Lower leg skin (tissue), 4 donors: ENCODE measurements around the gene PDZD8. TPM values are rescaled to one million over a fixed set of nuclear protein-coding genes. Genes with fewer than 3 reads are reported as not detected.

Experiments used
- DNase-seq, 2 donors: peaks; one replicate each; pipeline ENCODE4 v3.0.0-alpha.2; 2019; ENCODE audit warnings: low spot score in 2 of 2
- H3K4me3 ChIP-seq: fragments of 200-600 bp; sonication (generic); 2 replicates; pipeline ENCODE4 v1.5.1; 2017; ENCODE audit warnings: mild to moderate bottlenecking, low read depth; ENCODE audit not compliant: poor library complexity, severe bottlenecking
- CTCF ChIP-seq, 3 donors: fragments of 450-650 bp; IDR thresholded peaks; one replicate each; pipeline ENCODE4 v1.5.1; 2016; ENCODE audit warnings: antibody characterized with exemption in 3 of 3, mild to moderate bottlenecking in 3 of 3, moderate library complexity in 2 of 3
- POLR2A ChIP-seq, 2 donors: fragments of 450-650 bp; IDR thresholded peaks; one replicate each; pipeline ENCODE4 v1.6.1; 2016 to 2017; ENCODE audit warnings: antibody characterized with exemption in 2 of 2, mild to moderate bottlenecking in 1 of 2, moderate library complexity in 1 of 2
- WGBS, 2 donors: methylation state at CpG; one replicate each; pipeline ENCODE4 v1.1.5; 2018; 5-methylcytosine and 5-hydroxymethylcytosine counted together
- intact Hi-C: fragments of 100-400 bp; cut with DNase I; formaldehyde crosslinking; loops from one replicate; pipeline ENCODE4 v1.15.0; 2023; ENCODE audit warnings: low total_unique reads
- total RNA-seq, 4 donors: library from RNA; depleted of rRNA; stranded (reverse); fragments of >200 nt; gene quantifications; one replicate each; pipeline ENCODE4 v1.1.0, GENCODE V29; 2016

PDZD8 gene
- total RNA-seq, 4 donors from 2014 or later, result 20.6 to 29.4 (median 27.8) TPM

DNA sequence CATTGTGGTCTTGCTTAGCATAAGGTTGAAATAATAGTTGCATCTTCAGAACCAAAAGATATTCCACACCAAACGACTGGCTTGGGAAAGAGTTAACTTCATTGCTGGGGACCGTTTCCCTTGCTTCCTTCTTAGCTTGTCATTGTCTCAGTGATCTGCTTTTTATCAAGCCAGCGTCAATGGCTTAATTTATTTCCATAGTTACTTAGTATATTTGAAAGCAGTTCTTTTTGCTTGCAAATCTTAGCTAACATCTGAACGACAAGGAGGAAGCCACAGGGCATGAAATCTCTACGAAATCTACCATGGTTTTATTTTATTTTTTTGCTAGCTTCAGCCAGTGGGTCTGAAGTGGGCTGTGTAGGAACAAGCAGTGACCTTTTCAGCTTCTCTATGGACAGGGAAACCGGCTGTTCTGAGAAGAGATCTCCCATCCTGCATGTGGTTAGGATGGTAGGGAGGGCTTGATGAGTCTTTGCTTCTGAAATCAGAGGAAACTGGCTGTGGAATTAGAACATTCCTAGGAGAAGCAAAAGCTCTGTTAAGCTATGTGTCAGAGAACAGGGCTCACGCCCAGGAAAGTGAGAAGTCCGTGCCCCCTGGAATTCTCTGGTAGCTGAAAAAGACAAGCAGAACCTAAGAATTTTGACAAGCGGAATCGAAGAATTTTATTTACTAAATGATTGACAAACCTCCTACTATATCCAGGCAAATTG lies 126.3 kb downstream of the PDZD8 start:
- no peak for TF ChIP-seq POLR2A (IDR thresholded peaks at IDR 0.05)
- TF ChIP-seq CTCF (IDR thresholded peaks at IDR 0.05), result no peak
- intact Hi-C loops, result no loop called here
- DNase-seq, result peak in 1 of 2 donors; percentile 49
- no peak overlapping the region for H3K4me3 ChIP-seq
- WGBS, 2 donors, result 30 to 34% methylated on average over 10 of the region's 10 CpGs

- intact Hi-C loops, result no loop called here
- WGBS, 2 donors, result 53 to 60% methylated on average over 3 of the region's 3 CpGs
- TF ChIP-seq POLR2A (IDR thresholded peaks at IDR 0.05) (no peak), CTCF (IDR thresholded peaks at IDR 0.05) (no peak)
- H3K4me3 ChIP-seq, result no peak overlapping the region
- DNase-seq, result no peak
These were observed 128.1 kb downstream of the PDZD8 start for GRCh38 chr10:117246997-117247671.

GRCh38 chr10:117242463-117242832 lies 132.8 kb downstream of the PDZD8 start:
- no peak overlapping the region for H3K4me3 ChIP-seq
- DNase-seq, result no peak
- WGBS, 2 donors, result 84 to 87% methylated on average over 8 of the region's 8 CpGs
- intact Hi-C loops, result no loop called here
- TF ChIP-seq POLR2A (IDR thresholded peaks at IDR 0.05) (no peak), CTCF (IDR thresholded peaks at IDR 0.05) (no peak)

GRCh38 chr10:117241541-117242462 lies 133.4 kb downstream of the PDZD8 start:
- TF ChIP-seq POLR2A (IDR thresholded peaks at IDR 0.05) (no peak), CTCF (IDR thresholded peaks at IDR 0.05) (no peak)
- DNase-seq, result no peak
- no peak overlapping the region for H3K4me3 ChIP-seq
- 8 to 10% methylated on average over 26 to 33 of the region's 56 CpGs for WGBS, 2 donors
- intact Hi-C loops, result no loop called here

DNA sequence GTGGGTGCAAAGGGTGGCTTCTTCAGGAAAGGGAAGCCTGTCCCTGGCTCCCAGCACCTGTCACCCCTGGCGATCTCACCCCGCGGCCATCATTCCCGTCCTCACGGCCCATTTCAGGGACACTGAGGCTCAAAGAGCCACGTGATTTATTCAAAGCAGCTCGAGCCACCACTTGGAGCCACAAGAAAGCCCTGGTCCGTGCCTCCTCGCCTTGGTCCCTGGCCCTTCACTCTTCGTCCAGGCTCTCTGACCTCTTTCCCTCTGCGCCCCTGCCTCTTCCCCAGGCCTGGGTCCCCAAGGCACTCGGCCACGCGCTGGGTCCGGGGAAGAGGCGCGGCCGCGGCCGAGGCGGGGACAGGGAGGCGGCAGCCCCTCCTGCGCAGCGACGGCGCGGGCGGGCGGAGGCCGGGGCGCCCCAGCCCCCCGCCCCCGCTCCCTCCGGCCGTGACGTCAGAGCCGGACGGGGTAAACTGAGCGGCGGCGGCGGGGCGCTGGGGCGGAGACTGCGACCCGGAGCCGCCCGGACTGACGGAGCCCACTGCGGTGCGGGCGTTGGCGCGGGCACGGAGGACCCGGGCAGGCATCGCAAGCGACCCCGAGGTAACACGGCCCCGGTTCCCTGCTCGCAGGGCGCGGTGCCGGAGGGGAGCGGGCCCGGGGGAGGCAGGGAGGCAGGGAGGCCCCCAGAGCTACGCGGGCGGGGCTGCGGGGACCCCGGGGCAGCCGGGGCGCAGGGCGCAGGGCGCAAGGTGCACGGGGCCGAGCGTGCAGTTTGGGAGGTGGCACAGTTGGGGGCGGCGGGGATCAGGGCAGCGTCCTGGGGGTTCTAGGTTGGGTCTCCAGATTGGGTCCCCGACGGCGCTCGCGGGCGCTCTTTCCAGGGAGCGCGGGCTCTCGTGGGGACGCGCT lies 134.4 kb downstream of the PDZD8 start, which contains the start of gene SLC18A2:
TSS of gene SLC18A2 (plus strand) at position 494 of the 909 bp plus-strand sequence. CDS start 580 bp downstream, outside the sequence.
- intact Hi-C loops, result no loop called here
- 12% methylated on average over 17 to 26 of the region's 93 CpGs for WGBS, 2 donors
- H3K4me3 ChIP-seq, result no peak within 1 kb of the TSS
- no peak for TF ChIP-seq POLR2A (IDR thresholded peaks at IDR 0.05)
- no peak for TF ChIP-seq CTCF (IDR thresholded peaks at IDR 0.05)
- DNase-seq, result no peak
